HL-60 (cell line): ENCODE measurements around the gene APBA2.

Experiments used
- DNase-seq, 2 experiments: peaks; one replicate each; pipeline ENCODE4 v3.0.0-alpha.2; 2010 to 2020; ENCODE audit warnings: low read depth in 1 of 2, low spot score in 1 of 2
- H3K27ac ChIP-seq: fragments of 250-450 bp; sonication (Bioruptor Pico); replicated peaks from 2 replicates; pipeline ENCODE4 v1.5.1; 2020; ENCODE audit warnings: mild to moderate bottlenecking, moderate library complexity
- H3K27me3 ChIP-seq: fragments of 250-450 bp; sonication (Bioruptor Pico); 2 replicates; pipeline ENCODE4 v1.5.1; 2021; ENCODE audit warnings: mild to moderate bottlenecking, moderate library complexity; ENCODE audit not compliant: insufficient read depth, poor library complexity, severe bottlenecking
- H3K4me3 ChIP-seq: replicated peaks from 2 replicates; pipeline ENCODE4 v1.5.1; 2011; ENCODE audit warnings: mild to moderate bottlenecking, control low read depth, low read length; ENCODE audit not compliant: insufficient read depth
- GABPA ChIP-seq: IDR thresholded peaks from 2 replicates; pipeline ENCODE4 v1.6.1; 2012; ENCODE audit warnings: low read depth
- POLR2AphosphoS5 ChIP-seq: IDR thresholded peaks from 2 replicates; pipeline ENCODE4 v1.6.1; 2012; ENCODE audit warnings: low read depth
- REST ChIP-seq: IDR thresholded peaks from 2 replicates; pipeline ENCODE4 v1.6.1; 2012; ENCODE audit warnings: low read depth; ENCODE audit not compliant: insufficient replicate concordance
- SPI1 ChIP-seq: IDR thresholded peaks from 2 replicates; pipeline ENCODE4 v1.6.1; 2012; ENCODE audit warnings: low read depth, mild to moderate bottlenecking, borderline replicate concordance
- TF ChIP-seq, protein P1 (sequence below): IDR thresholded peaks from one replicate; pipeline ENCODE4 v1.5.1; 2011; ENCODE audit warnings: low read length, control low read depth, inconsistent platforms; ENCODE audit not compliant: insufficient read depth

The APBA2 gene

DNA sequence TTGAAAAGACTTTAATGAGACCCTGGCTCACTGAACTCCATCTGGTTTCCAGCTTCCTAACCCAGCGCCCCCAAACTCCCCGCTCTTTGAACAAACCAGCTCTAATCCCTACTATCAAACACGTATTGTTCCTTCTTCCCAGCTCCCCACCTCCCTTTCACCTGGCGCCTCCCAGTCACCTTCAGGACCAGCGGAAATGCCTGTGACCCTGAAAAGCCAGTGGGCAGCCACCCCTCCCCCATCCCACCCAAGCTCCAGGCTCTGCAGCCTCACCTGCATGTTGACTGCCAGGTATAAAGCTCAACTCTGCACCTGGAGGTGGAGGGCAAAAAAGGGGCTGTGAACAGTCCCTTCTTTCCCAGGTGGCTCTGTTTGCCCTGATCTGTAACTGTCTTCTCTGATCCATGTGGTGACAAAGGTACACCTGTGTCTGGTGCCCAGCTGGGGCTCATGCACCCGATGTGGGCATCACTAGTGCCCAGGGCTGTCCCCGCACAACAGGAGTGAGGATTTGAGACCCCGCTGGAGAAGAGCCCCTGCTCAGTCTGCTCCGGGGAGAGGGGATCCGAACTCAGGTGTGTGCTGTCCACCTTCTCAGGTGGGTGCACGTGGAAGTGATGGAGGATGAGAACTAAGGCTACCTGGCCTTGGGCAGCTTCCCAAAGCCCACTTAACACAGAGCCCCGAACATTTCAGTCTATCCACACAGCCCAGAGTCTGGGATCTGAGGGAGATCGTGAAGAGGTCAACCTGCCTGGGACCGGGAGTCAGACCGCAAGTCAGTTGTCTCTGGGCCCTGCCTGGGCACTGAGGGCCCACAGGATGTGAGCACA is 254.9 kb downstream of the APBA2 start:
- H3K27ac ChIP-seq: no peak overlapping the region
- H3K27me3 ChIP-seq: no peaks in the 10 kb centered on the region
- H3K4me3 ChIP-seq: no peak overlapping the region
- no peak for DNase-seq
- TF ChIP-seq SPI1 (no peak), GABPA (no peak), POLR2AphosphoS5 (no peak), REST (no peak)
- TF ChIP-seq, protein P1, sequence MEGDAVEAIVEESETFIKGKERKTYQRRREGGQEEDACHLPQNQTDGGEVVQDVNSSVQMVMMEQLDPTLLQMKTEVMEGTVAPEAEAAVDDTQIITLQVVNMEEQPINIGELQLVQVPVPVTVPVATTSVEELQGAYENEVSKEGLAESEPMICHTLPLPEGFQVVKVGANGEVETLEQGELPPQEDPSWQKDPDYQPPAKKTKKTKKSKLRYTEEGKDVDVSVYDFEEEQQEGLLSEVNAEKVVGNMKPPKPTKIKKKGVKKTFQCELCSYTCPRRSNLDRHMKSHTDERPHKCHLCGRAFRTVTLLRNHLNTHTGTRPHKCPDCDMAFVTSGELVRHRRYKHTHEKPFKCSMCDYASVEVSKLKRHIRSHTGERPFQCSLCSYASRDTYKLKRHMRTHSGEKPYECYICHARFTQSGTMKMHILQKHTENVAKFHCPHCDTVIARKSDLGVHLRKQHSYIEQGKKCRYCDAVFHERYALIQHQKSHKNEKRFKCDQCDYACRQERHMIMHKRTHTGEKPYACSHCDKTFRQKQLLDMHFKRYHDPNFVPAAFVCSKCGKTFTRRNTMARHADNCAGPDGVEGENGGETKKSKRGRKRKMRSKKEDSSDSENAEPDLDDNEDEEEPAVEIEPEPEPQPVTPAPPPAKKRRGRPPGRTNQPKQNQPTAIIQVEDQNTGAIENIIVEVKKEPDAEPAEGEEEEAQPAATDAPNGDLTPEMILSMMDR: no peak

DNA sequence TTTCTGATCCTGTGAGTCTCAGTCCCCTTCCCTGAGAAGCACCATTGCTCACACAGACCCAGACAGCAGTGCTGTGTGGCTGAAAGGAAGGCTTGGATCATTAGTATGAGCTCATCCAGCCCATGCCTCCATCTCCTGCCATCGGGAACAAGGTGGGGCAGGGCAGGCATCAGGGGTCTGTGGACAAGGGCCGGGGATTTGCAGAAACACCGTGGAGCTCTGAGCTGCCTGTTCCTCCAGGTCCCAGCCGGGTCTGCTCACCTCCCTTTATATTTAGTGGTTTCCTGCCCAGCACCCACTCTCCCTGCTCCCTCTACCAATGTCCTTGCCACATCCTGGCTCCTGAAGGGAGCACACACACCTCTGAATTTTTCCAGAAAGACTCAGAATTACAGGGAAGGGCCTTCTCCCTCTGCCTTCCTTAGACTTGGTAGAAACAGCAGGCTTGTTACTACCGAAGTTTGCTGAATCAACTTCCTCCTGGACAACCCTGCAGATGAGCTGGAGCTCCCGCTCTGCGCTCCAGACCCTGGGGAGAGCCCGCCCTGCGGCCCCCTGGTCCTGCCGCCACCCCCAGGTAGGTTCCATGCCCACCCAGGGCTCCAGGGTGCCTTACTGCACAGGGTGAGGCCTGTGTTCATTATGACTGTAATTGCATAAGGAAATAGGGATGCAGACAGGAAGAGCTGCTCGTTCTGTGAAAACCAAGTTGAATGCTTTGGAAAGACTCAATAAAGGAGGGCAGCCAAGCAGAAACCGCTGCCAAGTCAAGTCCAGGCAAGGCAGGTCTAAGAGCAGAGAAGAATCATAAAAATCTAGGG is 255.7 kb downstream of the APBA2 start:
- H3K4me3 ChIP-seq: no peak overlapping the region
- TF ChIP-seq GABPA (no peak), POLR2AphosphoS5 (no peak), SPI1 (no peak), REST (no peak)
- TF ChIP-seq, protein P1: no peak
- no peak overlapping the region for H3K27ac ChIP-seq
- no peaks in the 10 kb centered on the region for H3K27me3 ChIP-seq
- DNase-seq: no peak

DNA sequence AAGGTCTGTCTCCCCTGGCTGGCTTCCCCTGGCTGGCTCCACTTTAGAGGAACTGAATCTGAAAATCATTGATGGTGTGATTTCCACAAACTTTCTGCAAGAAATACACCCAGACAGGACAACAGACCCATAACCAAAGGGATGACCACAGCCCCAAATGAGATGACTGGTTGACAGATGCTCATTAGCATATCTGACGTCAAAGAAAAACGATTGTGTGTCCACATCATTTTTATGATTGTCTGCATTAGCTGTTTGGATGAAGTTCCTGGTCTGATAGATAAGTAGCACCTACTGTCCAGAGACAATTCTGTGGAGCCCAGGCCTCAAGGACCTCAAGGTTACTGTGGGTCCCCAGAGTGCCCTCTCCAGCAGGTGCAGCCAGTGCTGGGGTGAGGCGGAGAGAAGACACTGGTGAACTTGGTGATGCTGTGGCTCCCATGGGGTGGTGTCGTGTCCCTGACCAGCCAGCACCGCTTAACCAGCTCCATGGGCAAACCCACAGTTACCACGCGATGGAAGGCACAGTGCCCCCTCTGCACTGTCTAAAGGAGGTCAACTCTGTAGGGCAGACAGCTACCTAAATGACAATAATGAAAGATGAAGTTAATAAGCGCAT is 256.5 kb downstream of the APBA2 start:
- Histone ChIP-seq H3K27me3 (no peaks in the 10 kb centered on the region), H3K27ac (no peak overlapping the region), H3K4me3 (no peak overlapping the region)
- TF ChIP-seq GABPA: no peak
- TF ChIP-seq POLR2AphosphoS5: no peak
- no peak for TF ChIP-seq REST
- no peak for DNase-seq
